Measurements from ENCODE around the gene CLIC4. TPM values are rescaled to one million over a fixed set of nuclear protein-coding genes. Genes with fewer than 3 reads are reported as not detected.

Gene CLIC4
- total and polyA plus RNA-seq, 2 experiments from 2014 or later = 136 to 361 TPM

DNA sequence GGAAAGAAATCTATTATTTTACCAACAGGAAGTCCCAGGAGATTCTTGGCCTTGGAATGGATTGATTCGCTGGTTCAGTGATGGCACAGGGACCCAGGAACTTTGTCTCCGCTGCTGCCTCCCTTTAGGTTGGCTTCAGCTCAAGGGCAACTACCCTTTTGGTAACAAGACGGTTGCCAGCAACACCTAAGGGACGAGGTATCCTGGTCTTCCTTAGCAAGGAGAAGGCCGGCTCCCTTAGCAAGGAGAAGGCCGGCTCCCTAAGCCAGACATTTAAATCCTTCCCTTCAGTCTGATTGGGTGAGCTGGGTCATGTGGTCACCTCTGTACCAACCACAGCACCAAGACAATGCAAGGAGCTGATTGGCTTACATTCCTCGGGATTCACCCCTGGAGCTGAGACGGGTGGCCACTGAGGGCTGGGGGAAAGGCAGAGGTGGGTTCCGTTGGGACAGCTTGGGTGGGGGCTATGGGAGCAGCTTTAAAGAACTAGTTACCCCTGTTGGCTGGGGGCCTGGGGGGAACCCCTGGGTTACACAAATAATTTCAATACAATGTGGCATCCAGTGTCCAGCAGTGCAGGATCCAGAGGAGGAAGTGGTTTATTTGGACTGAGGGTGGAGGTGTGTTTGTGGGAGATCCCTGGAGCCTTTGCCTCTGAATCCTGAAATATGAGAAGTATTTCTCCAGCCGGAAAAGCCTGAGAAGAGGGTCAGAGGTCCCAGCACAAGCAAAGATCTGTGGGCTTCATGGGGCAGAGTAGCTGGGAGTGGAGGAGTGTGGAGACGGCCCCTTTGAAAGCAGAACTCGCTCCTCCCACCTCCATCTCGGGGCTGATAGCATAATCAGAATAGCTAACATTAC lies 20.7 kb upstream of the CLIC4 start:
- peak overlapping the region; percentile 36 for H3K27ac ChIP-seq
- H3K9me3 ChIP-seq (ENCODE audit: low read depth) = no peaks in the 10 kb centered on the region
- TF ChIP-seq, protein P1, sequence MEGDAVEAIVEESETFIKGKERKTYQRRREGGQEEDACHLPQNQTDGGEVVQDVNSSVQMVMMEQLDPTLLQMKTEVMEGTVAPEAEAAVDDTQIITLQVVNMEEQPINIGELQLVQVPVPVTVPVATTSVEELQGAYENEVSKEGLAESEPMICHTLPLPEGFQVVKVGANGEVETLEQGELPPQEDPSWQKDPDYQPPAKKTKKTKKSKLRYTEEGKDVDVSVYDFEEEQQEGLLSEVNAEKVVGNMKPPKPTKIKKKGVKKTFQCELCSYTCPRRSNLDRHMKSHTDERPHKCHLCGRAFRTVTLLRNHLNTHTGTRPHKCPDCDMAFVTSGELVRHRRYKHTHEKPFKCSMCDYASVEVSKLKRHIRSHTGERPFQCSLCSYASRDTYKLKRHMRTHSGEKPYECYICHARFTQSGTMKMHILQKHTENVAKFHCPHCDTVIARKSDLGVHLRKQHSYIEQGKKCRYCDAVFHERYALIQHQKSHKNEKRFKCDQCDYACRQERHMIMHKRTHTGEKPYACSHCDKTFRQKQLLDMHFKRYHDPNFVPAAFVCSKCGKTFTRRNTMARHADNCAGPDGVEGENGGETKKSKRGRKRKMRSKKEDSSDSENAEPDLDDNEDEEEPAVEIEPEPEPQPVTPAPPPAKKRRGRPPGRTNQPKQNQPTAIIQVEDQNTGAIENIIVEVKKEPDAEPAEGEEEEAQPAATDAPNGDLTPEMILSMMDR (IDR thresholded peaks at IDR 0.05; ENCODE audit: low read depth, low read length) = no peak
- H3K4me1 ChIP-seq (ENCODE audit: low read depth) = no peaks in the 10 kb centered on the region
- H3K4me3 ChIP-seq = no peak overlapping the region
- peak; percentile 42 to 85 for DNase-seq (ENCODE audit: low read depth in 1 of 2, low spot score in 1 of 2)
- no peaks in the 10 kb centered on the region for H3K27me3 ChIP-seq
- no peaks in the 10 kb centered on the region for H3K36me3 ChIP-seq

DNA sequence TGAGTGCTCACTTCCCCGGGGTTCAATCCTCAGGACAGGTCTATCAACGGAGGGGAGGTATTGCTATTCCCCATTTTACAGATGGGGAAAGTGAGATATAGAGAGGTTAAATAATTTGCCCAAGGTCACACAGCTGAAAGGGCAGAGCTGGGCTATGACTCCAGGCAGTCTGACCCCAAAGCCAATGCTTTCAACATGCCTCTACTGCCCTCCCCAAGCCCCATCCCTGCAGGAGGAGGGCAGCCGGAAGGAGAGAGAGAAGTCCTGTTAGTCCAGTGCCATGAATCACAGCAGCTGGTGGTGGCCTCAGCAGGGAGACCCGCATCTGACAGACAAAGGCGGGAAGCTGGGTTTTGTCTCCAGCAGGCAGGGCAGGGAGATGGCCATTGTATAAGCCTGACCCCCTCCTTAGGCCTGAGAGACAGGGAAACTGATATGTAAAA lies 20.0 kb upstream of the CLIC4 start:
- H3K9me3 ChIP-seq (ENCODE audit: low read depth) = no peaks in the 10 kb centered on the region
- DNase-seq (ENCODE audit: low read depth in 1 of 2, low spot score in 1 of 2) = peak in 1 of 2 donors; percentile 52
- H3K36me3 ChIP-seq = no peaks in the 10 kb centered on the region
- H3K27me3 ChIP-seq = no peaks in the 10 kb centered on the region
- H3K4me1 ChIP-seq (ENCODE audit: low read depth) = no peaks in the 10 kb centered on the region
- H3K27ac ChIP-seq = peak overlapping the region; percentile 36
- TF ChIP-seq, protein P1 (IDR thresholded peaks at IDR 0.05; ENCODE audit: low read depth, low read length) = no peak
- H3K4me3 ChIP-seq = no peak overlapping the region

DNA sequence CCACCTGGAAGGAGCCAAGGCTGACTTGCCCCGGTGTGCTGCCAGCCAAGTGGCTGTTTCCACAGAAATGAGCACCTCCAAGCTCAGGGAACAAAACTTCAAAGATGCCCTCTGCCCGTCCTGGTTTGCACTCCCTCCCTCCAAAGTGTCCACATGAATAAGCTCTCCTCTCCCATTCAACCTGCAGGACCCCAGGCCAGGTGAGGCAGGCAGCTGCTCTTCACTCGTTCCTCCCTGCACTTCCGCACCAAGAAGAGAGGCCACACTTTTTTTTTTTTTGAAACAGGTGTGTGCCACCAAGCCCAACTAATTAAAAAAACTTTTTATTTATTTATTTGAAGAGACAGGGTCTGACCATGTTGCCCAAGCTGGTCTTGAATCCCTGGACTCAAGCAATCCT lies 18.5 kb upstream of the CLIC4 start:
- no peaks in the 10 kb centered on the region for H3K9me3 ChIP-seq (ENCODE audit: low read depth)

DNA sequence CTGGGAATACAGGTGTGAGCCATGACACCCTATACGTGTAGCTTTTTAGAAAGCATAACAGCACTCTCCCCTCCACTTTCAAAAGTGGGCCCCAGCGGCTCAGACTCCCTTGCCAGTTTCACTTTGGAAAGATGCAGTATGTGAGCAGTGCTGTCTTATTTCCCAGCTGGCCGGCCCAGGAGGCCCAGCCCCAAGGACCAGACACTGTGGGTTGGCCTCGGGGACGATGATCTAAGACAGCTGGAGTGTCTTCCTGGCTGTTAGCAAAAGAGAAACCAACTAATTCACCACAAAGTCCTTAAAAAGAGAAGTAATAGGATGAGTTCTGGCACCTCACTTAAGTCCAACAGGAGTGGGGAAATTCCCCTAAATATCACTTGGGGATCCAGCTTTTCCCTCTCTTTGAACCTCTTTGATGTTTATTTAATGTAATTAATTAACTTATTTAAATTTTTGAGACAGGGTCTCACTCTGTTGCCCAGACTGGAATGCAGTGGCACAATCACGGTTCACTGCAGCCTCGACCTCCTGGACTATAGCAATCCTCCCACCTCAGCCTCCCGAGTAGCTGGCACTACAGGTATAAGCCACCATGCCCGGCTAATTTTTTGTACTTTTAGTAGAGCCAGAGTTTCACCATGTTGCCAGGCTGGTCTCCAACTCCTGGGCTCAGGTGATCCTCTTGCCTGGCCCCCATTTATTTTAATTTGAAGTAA lies 17.6 kb upstream of the CLIC4 start:
- Histone ChIP-seq H3K4me3 (no peak overlapping the region), H3K4me1 (ENCODE audit: low read depth) (peaks cover 5% of the 10 kb centered on the region), H3K27me3 (no peaks in the 10 kb centered on the region), H3K27ac (no peak overlapping the region), H3K9me3 (ENCODE audit: low read depth) (no peaks in the 10 kb centered on the region), H3K36me3 (no peaks in the 10 kb centered on the region)
- peak in 1 of 2 donors; percentile 85 for DNase-seq (ENCODE audit: low read depth in 1 of 2, low spot score in 1 of 2)
- TF ChIP-seq, protein P1 (IDR thresholded peaks at IDR 0.05; ENCODE audit: low read depth, low read length) = no peak

More for the DNA sequence above, 18.5 kb upstream of the CLIC4 start:
- no peak overlapping the region for H3K27ac ChIP-seq
- DNase-seq (ENCODE audit: low read depth in 1 of 2, low spot score in 1 of 2) = no peak
- no peaks in the 10 kb centered on the region for H3K27me3 ChIP-seq
- no peaks in the 10 kb centered on the region for H3K36me3 ChIP-seq
- peaks cover 5% of the 10 kb centered on the region for H3K4me1 ChIP-seq (ENCODE audit: low read depth)
- TF ChIP-seq, protein P1 (IDR thresholded peaks at IDR 0.05; ENCODE audit: low read depth, low read length) = no peak
- no peak overlapping the region for H3K4me3 ChIP-seq

DNA sequence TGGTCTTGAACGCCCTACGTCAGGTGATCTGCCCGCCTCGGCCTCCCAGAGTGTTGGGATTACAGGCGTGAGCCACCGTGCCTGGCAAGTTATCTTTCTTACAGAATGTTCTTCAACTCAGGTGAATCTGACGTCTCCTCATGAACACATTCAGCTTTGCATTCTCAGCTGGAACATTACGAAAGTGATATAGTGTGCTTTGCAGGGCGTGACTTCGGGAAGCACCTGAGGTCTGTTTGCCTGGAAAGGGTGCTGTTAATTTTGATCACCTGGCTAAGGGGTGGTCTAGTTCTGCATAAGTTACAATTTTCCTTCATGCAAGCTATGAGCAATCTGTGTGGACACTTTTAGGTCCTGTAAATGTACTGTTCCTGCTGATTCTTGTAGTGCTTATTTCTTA lies 16.3 kb upstream of the CLIC4 start:
- TF ChIP-seq, protein P1 (IDR thresholded peaks at IDR 0.05; ENCODE audit: low read depth, low read length) = no peak
- no peaks in the 10 kb centered on the region for H3K9me3 ChIP-seq (ENCODE audit: low read depth)
- H3K4me3 ChIP-seq = no peak overlapping the region
- H3K27me3 ChIP-seq = no peaks in the 10 kb centered on the region
- H3K4me1 ChIP-seq (ENCODE audit: low read depth) = peaks cover 5% of the 10 kb centered on the region
- H3K36me3 ChIP-seq = no peaks in the 10 kb centered on the region
- DNase-seq (ENCODE audit: low read depth in 1 of 2, low spot score in 1 of 2) = no peak
- no peak overlapping the region for H3K27ac ChIP-seq

All from cardiac muscle cell (in vitro differentiated cells and primary cell).